Left ventricle myocardium inferior (tissue), 1 donor: ENCODE data around the gene TAS2R60. TPM values are rescaled to one million over a fixed set of nuclear protein-coding genes. Genes with fewer than 3 reads are reported as not detected.

Source experiments
- DNase-seq: peaks from one replicate; pipeline ENCODE4 v3.0.0-alpha.2; 2020
- H3K27ac ChIP-seq: fragments of 200-600 bp; replicated peaks from 2 replicates; pipeline ENCODE4 v1.8.0; 2021
- H3K27me3 ChIP-seq: fragments of 200-600 bp; 2 replicates; pipeline ENCODE4 v1.8.0; 2021; ENCODE audit warnings: low read depth
- H3K36me3 ChIP-seq: fragments of 200-600 bp; 2 replicates; pipeline ENCODE4 v1.8.0; 2021
- H3K4me1 ChIP-seq: fragments of 200-600 bp; 2 replicates; pipeline ENCODE4 v1.8.0; 2021
- H3K4me3 ChIP-seq: fragments of 200-600 bp; 2 replicates; pipeline ENCODE4 v1.8.0; 2021; ENCODE audit warnings: mild to moderate bottlenecking, moderate library complexity
- H3K9me3 ChIP-seq: fragments of 200-600 bp; replicated peaks from 2 replicates; pipeline ENCODE4 v1.8.0; 2021
- intact Hi-C: fragments of 100-400 bp; cut with micrococcal nuclease; formaldehyde crosslinking; loops from one replicate; pipeline ENCODE4 v1.11.0; 2022
- total RNA-seq: library from RNA; stranded (reverse); fragmentation: NEBNext Ultra II Directional; extraction: Animal tissue kit (Norgen Biotek cat#: 25700); gene quantifications from one replicate; pipeline ENCODE4 v1.2.1, GENCODE V29; 2021
- TF ChIP-seq, protein P1 (sequence below): fragments of 200-600 bp; IDR thresholded peaks from 2 replicates; pipeline ENCODE4 v1.8.0; 2021; ENCODE audit warnings: antibody characterized with exemption, mild to moderate bottlenecking, borderline replicate concordance
- donor health status: DM: no; HTN: yes; CAD: no; lungs with severe emphysema.

TAS2R60 gene
- total RNA-seq, 1 donor from 2014 or later: not detected

GRCh38 chr7:143492799-143493739 is 49.8 kb downstream of the TAS2R60 start:
- intact Hi-C loops: no loop called here
- H3K4me1 ChIP-seq: peaks cover 30% of the 10 kb centered on the region
- DNase-seq: no peak
- no peaks in the 10 kb centered on the region for H3K27me3 ChIP-seq
- TF ChIP-seq, protein P1, sequence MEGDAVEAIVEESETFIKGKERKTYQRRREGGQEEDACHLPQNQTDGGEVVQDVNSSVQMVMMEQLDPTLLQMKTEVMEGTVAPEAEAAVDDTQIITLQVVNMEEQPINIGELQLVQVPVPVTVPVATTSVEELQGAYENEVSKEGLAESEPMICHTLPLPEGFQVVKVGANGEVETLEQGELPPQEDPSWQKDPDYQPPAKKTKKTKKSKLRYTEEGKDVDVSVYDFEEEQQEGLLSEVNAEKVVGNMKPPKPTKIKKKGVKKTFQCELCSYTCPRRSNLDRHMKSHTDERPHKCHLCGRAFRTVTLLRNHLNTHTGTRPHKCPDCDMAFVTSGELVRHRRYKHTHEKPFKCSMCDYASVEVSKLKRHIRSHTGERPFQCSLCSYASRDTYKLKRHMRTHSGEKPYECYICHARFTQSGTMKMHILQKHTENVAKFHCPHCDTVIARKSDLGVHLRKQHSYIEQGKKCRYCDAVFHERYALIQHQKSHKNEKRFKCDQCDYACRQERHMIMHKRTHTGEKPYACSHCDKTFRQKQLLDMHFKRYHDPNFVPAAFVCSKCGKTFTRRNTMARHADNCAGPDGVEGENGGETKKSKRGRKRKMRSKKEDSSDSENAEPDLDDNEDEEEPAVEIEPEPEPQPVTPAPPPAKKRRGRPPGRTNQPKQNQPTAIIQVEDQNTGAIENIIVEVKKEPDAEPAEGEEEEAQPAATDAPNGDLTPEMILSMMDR: no peak
- H3K9me3 ChIP-seq: no peaks in the 10 kb centered on the region
- peak overlapping the region; percentile 59 for H3K27ac ChIP-seq
- no peak overlapping the region for H3K4me3 ChIP-seq
- no peaks in the 10 kb centered on the region for H3K36me3 ChIP-seq

GRCh38 chr7:143493751-143494150 is 50.5 kb downstream of the TAS2R60 start:
- H3K27me3 ChIP-seq: no peaks in the 10 kb centered on the region
- no peaks in the 10 kb centered on the region for H3K36me3 ChIP-seq
- H3K27ac ChIP-seq: no peak overlapping the region
- no peaks in the 10 kb centered on the region for H3K9me3 ChIP-seq
- intact Hi-C loops: no loop called here
- TF ChIP-seq, protein P1: no peak
- no peak for DNase-seq
- H3K4me3 ChIP-seq: no peak overlapping the region
- peaks cover 37% of the 10 kb centered on the region for H3K4me1 ChIP-seq

Other genes starting within 250 kb of the TAS2R60 start
- gene TAS2R40, start 221.4 kb upstream of the TAS2R60 start, total RNA-seq: not detected
- gene GSTK1, start 180.0 kb upstream of the TAS2R60 start, total RNA-seq: 291 TPM
- 8.8 TPM for gene TMEM139, start 158.5 kb upstream of the TAS2R60 start, total RNA-seq
- 10.9 TPM for gene CASP2, start 155.1 kb upstream of the TAS2R60 start, total RNA-seq
- gene CLCN1, start 127.3 kb upstream of the TAS2R60 start, total RNA-seq: not detected
- 0.47 TPM for gene FAM131B, start 80.7 kb upstream of the TAS2R60 start, total RNA-seq
- 68.4 TPM for gene ZYX, start 62.1 kb upstream of the TAS2R60 start, total RNA-seq
- gene EPHA1, start 34.6 kb upstream of the TAS2R60 start, total RNA-seq: not detected
- gene TAS2R41, start 34.4 kb downstream of the TAS2R60 start, total RNA-seq: not detected
- gene CTAGE15, start 128.3 kb downstream of the TAS2R60 start, total RNA-seq: not detected
- gene TCAF2, start 177.5 kb downstream of the TAS2R60 start, total RNA-seq: 0.22 TPM